Brain microvascular endothelial cell (primary cell): ENCODE results near the gene CES2.

Experiments used
- DNase-seq: peaks from one replicate; pipeline ENCODE4 v3.0.0-alpha.2; 2020
- H3K27ac ChIP-seq: fragments of 250-450 bp; sonication (Bioruptor Pico); 2 replicates; pipeline ENCODE4 v1.5.1; 2020; ENCODE audit warnings: mild to moderate bottlenecking, moderate library complexity
- H3K27me3 ChIP-seq: fragments of 250-450 bp; sonication (Bioruptor Pico); replicated peaks from 2 replicates; pipeline ENCODE4 v1.5.1; 2020; ENCODE audit warnings: mild to moderate bottlenecking
- H3K36me3 ChIP-seq: fragments of 250-450 bp; sonication (Bioruptor Pico); replicated peaks from 2 replicates; pipeline ENCODE4 v1.5.1; 2020; ENCODE audit warnings: mild to moderate bottlenecking
- H3K4me3 ChIP-seq: 2 replicates; pipeline ENCODE4 v1.5.1; 2011; ENCODE audit warnings: low read depth, mild to moderate bottlenecking, control low read depth, low read length, moderate library complexity
- CTCF ChIP-seq: IDR thresholded peaks from 2 replicates; pipeline ENCODE4 v1.5.1; 2011; ENCODE audit warnings: low read depth, mild to moderate bottlenecking, moderate library complexity, low read length, control low read depth, inconsistent platforms; ENCODE audit errors: missing control alignments
- in situ Hi-C: cut with HindIII; loops from 2 replicates; pipeline ENCODE4 v1.10.0; 2017; ENCODE audit warnings: low sequenced_read_pairs, low pct_ligation_motif_present

The CES2 gene

GRCh38 chr16:66945939-66946338 is 10.6 kb downstream of the CES2 start:
- Histone ChIP-seq H3K27ac (no peak overlapping the region), H3K27me3 (peaks cover 9% of the 10 kb centered on the region), H3K36me3 (peaks cover 18% of the 10 kb centered on the region), H3K4me3 (no peak overlapping the region)
- in situ Hi-C loops: no loop called here
- no peak for TF ChIP-seq CTCF
- DNase-seq: no peak

- H3K27ac ChIP-seq: no peak overlapping the region
- peaks cover 12% of the 10 kb centered on the region for H3K36me3 ChIP-seq
- no peak overlapping the region for H3K4me3 ChIP-seq
- in situ Hi-C loops: no loop called here
- peaks cover 9% of the 10 kb centered on the region for H3K27me3 ChIP-seq
- DNase-seq: no peak
- no peak for TF ChIP-seq CTCF
Observed at GRCh38 chr16:66946541-66946940, 11.2 kb downstream of the CES2 start.

GRCh38 chr16:66946974-66947301 is 11.6 kb downstream of the CES2 start:
- no peak for TF ChIP-seq CTCF
- in situ Hi-C loops: no loop called here
- H3K4me3 ChIP-seq: no peak overlapping the region
- H3K36me3 ChIP-seq: peaks cover 9% of the 10 kb centered on the region
- peaks cover 9% of the 10 kb centered on the region for H3K27me3 ChIP-seq
- H3K27ac ChIP-seq: no peak overlapping the region
- no peak for DNase-seq

- peak; percentile 79 for DNase-seq
- in situ Hi-C loops: no loop called here
- Histone ChIP-seq H3K4me3 (peak overlapping the region; percentile 51), H3K27me3 (peaks cover 9% of the 10 kb centered on the region), H3K27ac (no peak overlapping the region), H3K36me3 (peaks cover 4% of the 10 kb centered on the region)
- TF ChIP-seq CTCF: peak; percentile 91
Observed at GRCh38 chr16:66947302-66948065, 12.2 kb downstream of the CES2 start.

GRCh38 chr16:66948134-66948836 is 13.0 kb downstream of the CES2 start:
- no peak for DNase-seq
- H3K27ac ChIP-seq: no peak overlapping the region
- in situ Hi-C loops: no loop called here

More at GRCh38 chr16:66948134-66948836, 13.0 kb downstream of the CES2 start:
- no peak for TF ChIP-seq CTCF
- H3K4me3 ChIP-seq: peak overlapping the region; percentile 51
- peaks cover 9% of the 10 kb centered on the region for H3K27me3 ChIP-seq
- peaks cover 4% of the 10 kb centered on the region for H3K36me3 ChIP-seq
